HG03571 (cell line): ENCODE measurements around the gene EPHB6.

Experiments
- ATAC-seq: cut with Tn5 transposase; IDR thresholded peaks from one replicate; pipeline ENCODE4 v1.9.1; 2021; ENCODE audit not compliant: unreplicated experiment

EPHB6 gene, protein sequence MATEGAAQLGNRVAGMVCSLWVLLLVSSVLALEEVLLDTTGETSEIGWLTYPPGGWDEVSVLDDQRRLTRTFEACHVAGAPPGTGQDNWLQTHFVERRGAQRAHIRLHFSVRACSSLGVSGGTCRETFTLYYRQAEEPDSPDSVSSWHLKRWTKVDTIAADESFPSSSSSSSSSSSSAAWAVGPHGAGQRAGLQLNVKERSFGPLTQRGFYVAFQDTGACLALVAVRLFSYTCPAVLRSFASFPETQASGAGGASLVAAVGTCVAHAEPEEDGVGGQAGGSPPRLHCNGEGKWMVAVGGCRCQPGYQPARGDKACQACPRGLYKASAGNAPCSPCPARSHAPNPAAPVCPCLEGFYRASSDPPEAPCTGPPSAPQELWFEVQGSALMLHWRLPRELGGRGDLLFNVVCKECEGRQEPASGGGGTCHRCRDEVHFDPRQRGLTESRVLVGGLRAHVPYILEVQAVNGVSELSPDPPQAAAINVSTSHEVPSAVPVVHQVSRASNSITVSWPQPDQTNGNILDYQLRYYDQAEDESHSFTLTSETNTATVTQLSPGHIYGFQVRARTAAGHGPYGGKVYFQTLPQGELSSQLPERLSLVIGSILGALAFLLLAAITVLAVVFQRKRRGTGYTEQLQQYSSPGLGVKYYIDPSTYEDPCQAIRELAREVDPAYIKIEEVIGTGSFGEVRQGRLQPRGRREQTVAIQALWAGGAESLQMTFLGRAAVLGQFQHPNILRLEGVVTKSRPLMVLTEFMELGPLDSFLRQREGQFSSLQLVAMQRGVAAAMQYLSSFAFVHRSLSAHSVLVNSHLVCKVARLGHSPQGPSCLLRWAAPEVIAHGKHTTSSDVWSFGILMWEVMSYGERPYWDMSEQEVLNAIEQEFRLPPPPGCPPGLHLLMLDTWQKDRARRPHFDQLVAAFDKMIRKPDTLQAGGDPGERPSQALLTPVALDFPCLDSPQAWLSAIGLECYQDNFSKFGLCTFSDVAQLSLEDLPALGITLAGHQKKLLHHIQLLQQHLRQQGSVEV

GRCh38 chr7:142854372-142855113 lies at the start of gene EPHB6:
EPHB6 (plus strand) TSS chr7:142855076; CDS start chr7:142863228, 8,152 bp downstream.
- ATAC-seq = peak; percentile 53

- no peak for ATAC-seq
These were observed 49.4 kb upstream of the EPHB6 start for GRCh38 chr7:142805350-142806021.

DNA sequence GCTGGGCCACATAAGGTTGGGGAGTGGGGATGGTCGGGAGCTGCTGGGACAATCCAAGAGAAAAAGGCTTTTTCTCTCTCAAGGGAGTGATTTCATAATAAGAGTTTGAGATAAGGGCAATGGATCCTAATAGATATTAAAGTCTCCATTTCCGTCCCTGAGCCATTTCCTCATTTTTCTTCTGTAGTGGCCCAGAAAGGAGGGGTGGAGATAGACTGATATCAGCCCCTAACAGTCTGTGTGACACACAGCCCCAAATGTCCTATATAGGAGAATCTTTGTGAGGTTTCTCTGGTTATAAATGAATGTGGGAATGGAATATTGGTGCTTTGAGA lies 48.9 kb upstream of the EPHB6 start:
- ATAC-seq = no peak

DNA sequence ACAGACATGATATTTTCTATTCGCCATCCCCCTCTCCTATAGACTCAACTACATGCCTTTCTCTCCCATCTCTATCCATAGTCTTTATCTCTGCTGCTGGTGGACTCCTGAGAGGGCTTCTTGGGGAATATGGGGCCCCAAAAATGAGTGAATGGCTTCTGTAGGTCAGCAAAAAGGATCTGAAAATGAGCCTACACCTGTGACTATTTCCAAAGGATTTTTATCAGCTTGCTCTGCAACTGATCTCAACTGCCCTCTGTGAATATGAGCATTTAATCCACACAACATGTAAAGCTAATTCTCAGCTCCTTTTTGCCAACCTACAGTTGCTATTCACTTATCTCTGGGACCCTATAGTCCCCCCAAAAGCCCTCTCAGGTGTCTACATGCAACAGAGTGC lies 47.9 kb upstream of the EPHB6 start:
- ATAC-seq = no peak

GRCh38 chr7:142807855-142808460 lies 46.9 kb upstream of the EPHB6 start:
- no peak for ATAC-seq

- ATAC-seq = peak; percentile 21
These were observed 46.4 kb upstream of the EPHB6 start for GRCh38 chr7:142808461-142808801.

GRCh38 chr7:142808802-142809583 lies 45.9 kb upstream of the EPHB6 start:
- ATAC-seq = peak; percentile 93

- ATAC-seq = no peak
These were observed 45.2 kb upstream of the EPHB6 start for GRCh38 chr7:142809671-142810070.

DNA sequence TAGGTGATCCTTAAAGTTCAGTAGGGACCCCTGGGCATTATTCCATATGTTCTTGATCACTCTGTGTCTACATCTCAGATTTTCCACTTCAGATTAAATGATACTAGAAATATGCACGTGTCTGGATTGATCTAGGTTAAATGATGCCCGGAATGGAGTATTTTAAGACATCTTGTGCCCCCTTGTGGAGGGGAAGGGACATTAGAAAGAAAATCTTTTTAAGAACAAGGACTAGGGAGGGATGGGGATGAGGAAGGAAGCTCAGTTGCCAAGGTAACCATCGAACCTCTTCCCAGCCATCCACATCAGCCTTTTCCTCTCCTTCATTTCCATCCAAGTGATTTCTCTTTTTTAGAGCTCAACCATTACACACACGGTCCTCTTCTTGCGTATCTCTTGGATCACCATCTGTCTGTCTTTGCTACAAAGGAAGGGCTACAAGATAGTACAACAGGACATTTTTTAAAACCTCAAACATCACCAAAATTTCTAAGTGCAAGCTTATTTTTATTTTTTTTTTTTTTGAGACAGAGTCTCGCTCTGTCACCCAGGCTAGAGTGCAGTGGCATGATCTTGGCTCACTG lies 43.6 kb upstream of the EPHB6 start:
- ATAC-seq = no peak

GRCh38 chr7:142812437-142813215 lies 42.2 kb upstream of the EPHB6 start:
- no peak for ATAC-seq

- no peak for ATAC-seq
These were observed 41.6 kb upstream of the EPHB6 start for GRCh38 chr7:142813226-142813625.

GRCh38 chr7:142813699-142814098 lies 41.2 kb upstream of the EPHB6 start:
- no peak for ATAC-seq

GRCh38 chr7:142814451-142814850 lies 40.4 kb upstream of the EPHB6 start:
- no peak for ATAC-seq

DNA sequence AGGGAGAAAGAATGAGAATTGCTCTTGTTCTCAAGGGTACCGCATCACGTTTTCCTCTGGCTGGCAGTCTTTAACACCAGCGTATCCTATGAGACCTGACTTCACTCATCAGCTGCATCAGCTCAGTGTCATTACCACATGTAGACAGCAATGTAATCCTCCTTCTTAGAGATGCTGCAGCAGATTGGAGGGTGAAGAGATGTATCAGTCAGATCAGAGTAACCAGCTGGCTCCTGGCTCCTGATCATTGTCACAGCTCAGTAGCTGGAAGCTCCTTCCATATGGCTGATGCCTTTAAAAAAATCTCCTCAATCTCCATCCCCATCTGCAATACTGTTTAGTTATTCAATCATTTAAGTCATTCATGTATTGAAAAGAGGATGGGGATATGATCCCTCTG lies 39.7 kb upstream of the EPHB6 start:
- ATAC-seq = no peak

GRCh38 chr7:142817506-142817905 lies 37.4 kb upstream of the EPHB6 start:
- no peak for ATAC-seq

- no peak for ATAC-seq
These were observed 35.3 kb upstream of the EPHB6 start for GRCh38 chr7:142819530-142819929.

GRCh38 chr7:142822714-142823113 lies 32.2 kb upstream of the EPHB6 start:
- ATAC-seq = no peak

GRCh38 chr7:142827951-142828500 lies 26.9 kb upstream of the EPHB6 start:
- ATAC-seq = no peak
